Choroid plexus epithelial cell (primary cell): ENCODE results near the gene CDX2.

Source experiments
- DNase-seq: peaks from one replicate; pipeline ENCODE4 v3.0.0-alpha.2; 2010; ENCODE audit warnings: low read depth
- H3K4me3 ChIP-seq: 2 replicates; pipeline ENCODE4 v1.5.1; 2011; ENCODE audit warnings: low read depth, mild to moderate bottlenecking, control low read depth, low read length, moderate library complexity
- TF ChIP-seq, protein P1 (sequence below): conservative IDR thresholded peaks from 2 replicates; pipeline ENCODE4 v1.5.1; 2011; ENCODE audit warnings: low read depth, mild to moderate bottlenecking, control low read depth, inconsistent platforms, low read length, moderate library complexity

CDX2 gene

DNA sequence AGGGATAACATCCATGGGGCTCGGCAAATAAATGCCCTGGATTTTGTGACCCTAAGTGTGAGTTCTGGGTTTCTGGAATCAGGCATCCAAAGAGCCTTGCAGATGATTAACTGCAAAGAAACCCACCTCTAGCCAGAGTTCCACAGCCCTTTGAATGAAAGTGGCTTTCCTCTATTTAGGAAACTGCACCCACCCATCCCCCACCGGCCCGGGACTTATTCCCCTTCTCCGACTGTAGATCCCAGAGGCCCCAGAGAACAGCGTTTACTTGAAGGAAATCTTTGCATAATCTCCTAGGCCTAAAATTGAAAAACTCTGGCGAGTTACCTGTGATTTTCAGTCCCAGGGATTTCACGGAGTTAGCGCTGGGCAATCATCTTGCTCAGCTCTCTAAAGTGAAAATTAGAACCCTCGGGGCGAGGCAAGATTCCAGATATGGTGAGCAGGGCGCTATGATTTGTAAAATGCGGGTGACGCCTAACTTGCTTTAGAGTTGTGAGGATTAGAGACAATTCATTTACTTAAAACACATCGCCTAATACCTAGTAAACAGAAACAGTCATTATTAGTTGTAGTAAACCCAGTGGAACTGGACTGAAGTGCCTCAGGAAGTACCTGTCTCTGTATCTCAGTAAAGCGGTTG is 10.0 kb upstream of the CDX2 start:
- TF ChIP-seq, protein P1, sequence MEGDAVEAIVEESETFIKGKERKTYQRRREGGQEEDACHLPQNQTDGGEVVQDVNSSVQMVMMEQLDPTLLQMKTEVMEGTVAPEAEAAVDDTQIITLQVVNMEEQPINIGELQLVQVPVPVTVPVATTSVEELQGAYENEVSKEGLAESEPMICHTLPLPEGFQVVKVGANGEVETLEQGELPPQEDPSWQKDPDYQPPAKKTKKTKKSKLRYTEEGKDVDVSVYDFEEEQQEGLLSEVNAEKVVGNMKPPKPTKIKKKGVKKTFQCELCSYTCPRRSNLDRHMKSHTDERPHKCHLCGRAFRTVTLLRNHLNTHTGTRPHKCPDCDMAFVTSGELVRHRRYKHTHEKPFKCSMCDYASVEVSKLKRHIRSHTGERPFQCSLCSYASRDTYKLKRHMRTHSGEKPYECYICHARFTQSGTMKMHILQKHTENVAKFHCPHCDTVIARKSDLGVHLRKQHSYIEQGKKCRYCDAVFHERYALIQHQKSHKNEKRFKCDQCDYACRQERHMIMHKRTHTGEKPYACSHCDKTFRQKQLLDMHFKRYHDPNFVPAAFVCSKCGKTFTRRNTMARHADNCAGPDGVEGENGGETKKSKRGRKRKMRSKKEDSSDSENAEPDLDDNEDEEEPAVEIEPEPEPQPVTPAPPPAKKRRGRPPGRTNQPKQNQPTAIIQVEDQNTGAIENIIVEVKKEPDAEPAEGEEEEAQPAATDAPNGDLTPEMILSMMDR = no peak

DNA sequence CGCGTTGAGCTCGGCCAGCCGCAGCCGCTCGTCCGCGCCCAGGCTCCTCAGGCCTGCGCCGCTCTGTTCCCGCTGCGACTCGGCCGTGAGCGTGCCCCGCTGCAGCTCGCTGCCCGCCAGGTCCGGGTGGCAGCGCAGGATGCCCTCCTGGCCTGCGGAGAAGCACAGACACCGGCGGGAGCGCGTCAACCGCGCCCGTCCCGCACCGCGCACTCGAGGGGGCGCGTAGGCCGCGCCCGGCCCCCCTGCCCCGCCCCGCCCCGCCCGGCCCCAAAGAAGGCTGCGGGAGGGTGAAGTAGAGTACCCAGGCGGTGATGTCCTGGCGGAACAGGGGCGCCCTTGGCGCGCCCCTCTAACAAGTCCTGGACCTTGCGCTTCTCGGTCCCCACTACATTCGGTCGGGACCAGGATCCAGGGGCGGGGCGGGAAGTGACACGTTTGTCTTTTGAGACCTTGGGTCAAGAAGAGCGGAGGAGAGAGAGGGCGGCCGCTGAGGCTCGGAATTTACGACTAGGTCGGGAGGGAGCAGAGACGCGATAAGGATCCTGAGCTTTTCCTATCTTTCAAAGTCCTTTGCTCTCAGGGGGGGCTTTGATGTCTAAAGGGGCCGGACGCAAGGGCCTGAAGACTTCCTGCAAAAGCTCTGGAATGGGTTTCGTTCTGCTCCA is 9.3 kb upstream of the CDX2 start:
- DNase-seq = no peak
- no peak overlapping the region for H3K4me3 ChIP-seq
- TF ChIP-seq, protein P1 = no peak

More for the DNA sequence above, 10.0 kb upstream of the CDX2 start:
- no peak for DNase-seq
- H3K4me3 ChIP-seq = no peak overlapping the region

DNA sequence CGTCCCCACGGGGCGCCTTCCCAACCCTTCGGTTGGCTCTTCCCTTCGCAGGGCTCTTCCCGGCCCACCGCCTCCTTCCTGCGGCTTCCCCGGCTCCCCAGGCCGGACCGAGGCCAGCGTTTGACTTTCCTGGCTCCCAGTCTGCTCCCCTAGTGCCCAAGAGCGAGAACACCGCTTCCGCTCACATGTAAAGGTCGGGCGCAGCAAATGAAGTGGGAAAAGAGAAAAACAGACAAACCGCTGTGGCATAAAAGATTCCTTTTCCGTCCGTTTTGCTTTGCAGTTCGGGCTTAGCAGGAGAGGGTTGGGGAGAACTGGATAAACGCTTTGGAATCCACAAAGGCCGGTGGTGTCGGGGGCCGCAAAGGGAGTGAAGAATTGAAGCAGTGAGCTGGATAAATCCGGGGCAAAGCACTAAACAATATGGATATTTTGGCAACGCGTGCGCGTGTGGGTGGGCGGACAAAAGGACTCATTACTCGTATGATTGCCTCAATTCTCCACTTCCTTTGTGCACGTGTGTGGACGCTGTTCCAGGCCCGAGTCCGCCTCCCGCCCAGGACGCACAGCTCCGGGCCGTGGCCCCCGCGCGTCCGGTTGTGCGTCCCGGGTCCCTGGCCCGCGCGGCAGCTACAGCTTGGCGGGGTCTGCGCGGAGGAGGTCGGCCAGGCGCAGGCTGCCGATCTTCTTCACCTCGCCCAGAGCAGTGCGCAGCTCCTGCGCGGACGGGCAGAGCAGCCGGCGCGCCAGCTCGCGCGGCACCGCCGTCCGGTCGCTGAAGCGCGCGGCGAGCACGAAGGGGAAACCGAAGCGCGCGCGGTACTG is 8.6 kb upstream of the CDX2 start:
- TF ChIP-seq, protein P1 = no peak
- no peak for DNase-seq
- H3K4me3 ChIP-seq = no peak overlapping the region

DNA sequence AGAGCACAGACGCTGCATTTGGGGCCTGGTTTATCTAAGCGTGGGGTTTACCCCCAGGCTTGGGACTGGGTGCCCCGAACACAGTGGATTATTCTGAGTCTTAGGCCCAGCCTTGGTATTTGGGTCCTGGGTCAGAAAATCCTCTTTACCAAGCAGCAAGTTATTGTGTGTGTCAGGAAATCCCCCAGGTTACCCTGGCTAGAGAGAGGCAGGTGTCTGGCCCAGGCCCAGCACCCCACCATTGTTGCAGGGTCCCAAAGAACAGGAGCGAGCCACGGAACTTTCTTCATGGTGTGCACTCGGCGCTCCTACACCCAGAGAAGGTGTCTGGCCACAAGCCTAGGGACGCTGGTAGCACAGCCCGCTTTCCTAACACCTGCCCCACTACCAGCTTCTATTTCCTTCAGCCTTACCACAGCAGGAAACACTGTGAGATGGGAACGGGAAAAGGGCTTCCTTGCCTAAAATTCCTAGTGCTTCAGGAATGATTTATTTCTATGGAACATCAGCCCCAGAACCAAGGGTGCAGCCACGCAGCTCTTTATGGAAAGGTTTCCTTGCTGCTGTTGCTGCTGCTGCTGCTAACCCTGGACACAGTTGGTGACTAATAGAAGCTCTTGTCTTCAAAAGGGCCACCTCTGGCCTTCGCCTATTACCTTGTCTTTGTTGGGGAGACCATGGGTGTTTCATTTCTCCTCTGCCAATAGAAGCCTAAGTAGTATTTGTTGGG is 7.4 kb upstream of the CDX2 start:
- DNase-seq = no peak
- TF ChIP-seq, protein P1 = no peak
- no peak overlapping the region for H3K4me3 ChIP-seq

DNA sequence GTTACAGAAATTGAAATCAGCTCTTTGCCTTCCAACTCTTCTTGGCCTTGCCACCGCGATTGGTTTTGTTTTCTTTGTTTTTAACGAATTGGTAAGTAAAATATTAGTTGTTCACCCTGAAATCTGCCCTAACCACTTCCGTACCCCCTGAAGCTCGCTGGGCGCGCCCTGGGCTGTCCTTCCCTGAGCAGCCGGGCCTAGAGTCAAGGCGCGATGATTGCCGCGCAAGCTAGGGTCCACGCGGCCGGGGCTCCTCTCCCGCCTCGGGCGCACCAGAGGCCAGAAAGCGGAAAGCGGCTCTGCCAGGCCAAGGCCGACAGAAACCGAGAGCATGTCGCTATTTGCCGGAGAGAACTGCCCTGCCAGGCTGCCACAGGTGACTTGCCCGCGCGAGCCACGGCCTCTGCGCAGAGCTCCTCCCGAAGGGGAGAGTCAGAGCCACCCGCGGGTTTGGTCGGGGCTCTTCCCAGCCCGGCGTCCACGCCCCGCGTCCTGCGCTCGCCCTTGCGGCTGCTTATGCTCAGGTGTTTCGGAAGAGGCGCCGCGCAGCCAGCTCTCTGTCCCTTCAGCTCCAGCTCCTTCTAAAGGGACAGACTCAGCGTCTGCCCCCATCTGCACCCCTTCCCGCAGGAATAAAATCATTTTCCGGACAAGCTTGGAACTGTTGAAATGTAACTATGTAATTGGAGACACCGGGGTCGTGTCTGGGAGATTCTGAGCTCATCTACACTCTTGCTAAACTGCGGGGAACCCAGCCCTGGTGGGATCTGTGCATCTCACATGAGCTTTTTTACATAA is 6.6 kb upstream of the CDX2 start:
- TF ChIP-seq, protein P1 = no peak
- no peak for DNase-seq
- no peak overlapping the region for H3K4me3 ChIP-seq
